Endometrial microvascular endothelial cells (primary cell): ENCODE data around the gene BTBD3. TPM values are rescaled to one million over a fixed set of nuclear protein-coding genes. Genes with fewer than 3 reads are reported as not detected.

Experiments
- in situ Hi-C: cut with HindIII; loops from 2 replicates; pipeline ENCODE4 v1.10.0; 2017; ENCODE audit warnings: low sequenced_read_pairs, low pct_unique_long_range_greater_than_20kb; ENCODE audit errors: inconsistent ontology term
- total RNA-seq: library from RNA; depleted of rRNA; stranded (reverse); fragments of >200 nt; gene quantifications from one replicate; pipeline ENCODE4 v1.2.3, GENCODE V29; 2015; ENCODE audit errors: inconsistent ontology term

Gene BTBD3
- total RNA-seq, 1 donor from 2014 or later = 30.1 TPM

DNA sequence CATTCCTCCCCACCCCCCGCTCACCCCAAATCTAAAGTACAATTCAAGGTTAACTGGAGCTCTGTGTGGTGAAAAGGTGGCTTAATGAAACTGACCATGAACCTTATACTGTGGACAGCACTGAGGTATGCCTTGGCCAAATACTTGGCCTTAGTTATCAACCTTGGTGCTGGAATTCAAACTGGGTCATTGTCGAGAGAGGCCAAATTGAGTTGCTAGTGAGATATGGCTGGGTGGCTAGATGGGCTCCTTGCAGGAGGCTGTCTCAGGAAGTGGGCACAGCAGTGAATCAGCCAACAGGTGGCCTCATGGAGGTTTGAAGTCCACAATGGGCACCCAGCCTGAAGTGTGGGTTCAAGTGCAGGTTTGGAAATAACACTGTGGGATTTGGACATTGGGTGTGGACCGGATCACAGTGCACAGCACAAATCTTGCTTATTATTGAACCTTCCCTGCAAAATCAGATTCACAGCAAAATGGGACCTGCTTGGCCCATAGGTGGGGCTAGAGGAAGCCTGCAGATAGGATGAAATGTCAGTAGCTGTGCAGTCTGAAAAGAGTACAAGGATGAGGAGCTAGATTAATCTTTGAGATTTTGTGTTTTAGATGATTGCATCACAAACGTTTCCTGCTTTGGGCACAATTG, 5.6 kb upstream of the BTBD3 start:
- in situ Hi-C loops = no loop called here

DNA sequence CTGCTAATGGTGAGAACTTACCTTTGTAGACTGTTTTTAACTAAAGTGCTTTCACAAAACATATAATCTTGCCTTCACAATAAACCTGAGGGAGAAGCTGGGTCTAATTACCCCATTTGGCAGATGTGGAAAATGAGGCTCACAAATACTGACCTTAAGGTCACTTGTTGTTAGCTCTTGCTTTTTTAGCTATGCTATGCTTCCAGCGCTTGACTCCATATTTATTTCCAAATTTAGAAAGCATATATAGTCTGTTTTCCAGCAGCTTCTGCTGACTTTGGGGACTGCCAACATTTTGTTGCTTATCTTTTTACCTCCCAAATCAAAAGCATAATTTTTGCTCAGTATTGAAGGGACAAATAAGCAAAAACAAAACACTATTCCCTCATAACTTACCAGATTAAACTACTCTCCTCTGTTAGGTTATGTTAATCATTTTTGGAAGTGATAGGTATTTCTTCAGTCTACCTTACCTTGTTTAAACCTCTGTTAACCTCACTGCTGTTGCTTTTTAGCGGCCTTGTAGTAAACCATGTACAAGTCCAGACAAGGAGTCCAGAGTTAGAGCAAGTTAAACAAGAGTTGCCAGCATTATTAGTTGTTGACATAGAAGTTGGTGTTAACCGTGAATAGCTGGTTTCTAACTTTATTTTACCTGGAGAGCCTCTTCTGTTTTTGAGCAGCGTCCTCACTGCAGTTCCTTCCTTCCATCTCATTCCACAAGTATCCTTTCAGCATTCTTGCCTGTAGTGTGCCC, 4.9 kb upstream of the BTBD3 start:
- in situ Hi-C loops = no loop called here

- in situ Hi-C loops = no loop called here
These were observed 725 bp downstream of the BTBD3 start for GRCh38 chr20:11918391-11918845.

- in situ Hi-C loops = no loop called here
These were observed 1.3 kb downstream of the BTBD3 start for GRCh38 chr20:11918981-11919380.

- in situ Hi-C loops = no loop called here
These were observed 1.9 kb downstream of the BTBD3 start for GRCh38 chr20:11919581-11919980.

DNA sequence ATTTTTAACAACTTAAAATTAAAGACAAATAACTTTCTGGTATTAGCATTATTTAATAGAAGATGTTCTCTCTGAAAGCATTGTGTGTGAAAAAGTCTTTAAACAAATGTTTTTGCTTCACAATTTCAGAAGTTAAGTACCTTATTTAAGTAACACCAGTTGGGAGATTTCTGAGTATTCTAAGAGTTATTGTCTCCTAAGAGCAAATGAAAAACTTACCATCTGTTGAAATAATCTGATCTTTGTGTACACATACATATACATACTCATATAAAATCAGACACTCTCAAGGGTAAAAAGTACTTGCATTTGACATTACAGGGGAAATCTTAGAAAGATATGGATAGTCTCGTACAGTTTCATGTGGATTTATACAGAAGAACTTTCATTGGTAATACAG, 2.4 kb downstream of the BTBD3 start:
- in situ Hi-C loops = no loop called here

GRCh38 chr20:11921321-11921720, 3.6 kb downstream of the BTBD3 start:
- in situ Hi-C loops = no loop called here

DNA sequence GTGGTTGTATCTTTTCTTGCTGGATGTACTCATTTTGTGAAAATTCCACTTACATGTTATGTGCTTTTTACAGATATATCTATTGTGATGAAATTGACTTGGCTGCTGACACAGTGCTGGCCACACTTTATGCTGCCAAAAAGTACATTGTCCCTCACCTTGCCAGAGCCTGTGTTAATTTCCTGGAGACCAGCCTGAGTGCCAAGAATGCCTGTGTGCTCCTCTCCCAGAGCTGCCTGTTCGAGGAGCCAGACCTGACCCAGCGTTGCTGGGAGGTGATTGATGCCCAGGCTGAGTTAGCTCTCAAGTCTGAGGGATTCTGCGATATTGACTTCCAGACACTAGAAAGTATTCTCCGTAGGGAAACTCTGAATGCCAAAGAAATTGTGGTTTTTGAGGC, 4.9 kb downstream of the BTBD3 start:
- in situ Hi-C loops = no loop called here

DNA sequence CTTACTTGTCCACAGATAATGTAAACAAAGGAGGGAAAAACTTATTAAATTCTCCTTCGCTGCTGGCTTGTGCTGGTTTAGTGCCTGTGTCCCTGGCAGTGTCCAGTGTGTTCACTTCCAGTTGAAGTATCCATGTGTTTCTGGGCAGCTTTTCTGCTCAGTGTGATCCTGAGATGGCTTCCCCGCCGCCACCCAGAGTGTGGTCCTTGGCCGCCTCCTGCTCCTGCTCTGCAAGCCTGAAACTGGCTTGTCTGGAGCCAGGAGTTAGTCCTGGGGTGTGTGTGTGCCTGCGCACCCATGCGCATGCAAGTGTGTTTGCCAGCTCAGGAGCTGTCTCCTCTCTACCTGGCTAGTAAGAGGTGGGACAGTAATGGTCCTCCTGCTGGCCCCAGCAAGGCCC, 7.2 kb downstream of the BTBD3 start:
- in situ Hi-C loops = no loop called here

- in situ Hi-C loops = no loop called here
These were observed 8.8 kb downstream of the BTBD3 start for GRCh38 chr20:11926292-11926998.

DNA sequence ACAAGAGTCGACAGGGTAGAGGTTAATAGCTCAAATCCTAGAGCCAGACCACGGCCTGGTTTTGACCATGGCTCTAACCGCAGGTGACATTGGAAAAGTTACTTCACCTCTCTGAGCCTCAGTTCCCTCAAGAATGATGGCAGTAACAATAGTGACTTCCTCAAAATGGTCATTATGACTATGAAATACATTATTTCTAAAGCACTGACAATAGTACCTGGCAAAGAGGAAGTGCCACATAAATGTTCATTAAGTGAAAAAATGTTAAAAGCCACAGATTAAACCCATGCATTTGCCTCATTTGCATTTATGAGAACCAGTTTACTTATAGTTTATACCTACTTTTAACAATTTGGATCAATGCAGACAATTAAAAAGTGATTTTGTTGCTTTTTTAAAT, 12.3 kb downstream of the BTBD3 start:
- in situ Hi-C loops = no loop called here

DNA sequence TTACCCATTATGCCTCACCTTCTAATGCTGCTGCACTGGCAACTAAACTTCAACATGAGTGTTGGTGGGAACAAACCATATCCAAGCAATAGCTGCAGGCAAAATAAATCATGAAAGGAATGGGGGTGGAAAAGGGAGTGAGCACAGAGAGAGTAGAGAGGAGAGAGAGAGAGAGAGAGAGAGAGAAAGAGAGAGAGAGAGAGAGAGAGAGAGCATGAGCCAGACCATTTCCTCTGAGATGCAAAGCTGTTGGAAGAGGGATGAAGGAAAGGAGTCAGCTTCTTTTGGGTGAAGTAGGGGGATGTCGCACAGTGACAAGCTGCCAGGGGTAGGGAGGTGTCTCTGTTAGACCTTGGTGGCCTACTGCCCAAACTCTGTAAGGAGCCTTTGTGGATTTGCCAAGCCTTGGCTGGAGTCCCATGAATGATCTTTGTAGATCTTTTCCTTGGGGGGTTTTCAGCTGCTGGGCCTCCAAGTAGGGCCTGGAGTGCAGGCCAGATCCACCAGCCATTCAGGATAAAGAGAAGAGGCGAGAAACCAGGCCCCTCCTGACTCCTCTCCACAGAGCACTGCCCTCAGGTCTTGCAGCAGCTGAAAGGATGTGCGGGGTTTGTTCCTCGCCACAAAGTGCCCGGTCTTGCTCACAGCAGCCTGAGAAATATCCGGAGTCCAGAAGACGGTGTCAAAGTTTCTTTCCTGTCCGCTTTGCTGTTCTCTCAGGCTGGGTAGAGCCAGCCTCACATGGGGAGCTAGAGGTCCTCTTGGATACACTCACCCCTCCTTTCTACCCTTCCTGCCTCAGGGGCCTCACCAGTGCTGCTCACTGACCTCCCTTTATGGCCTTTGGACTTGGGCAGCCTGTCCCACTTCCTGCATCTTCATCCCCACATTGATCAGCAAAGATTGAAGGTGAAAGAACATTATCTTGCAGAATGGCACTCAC, 17.8 kb downstream of the BTBD3 start:
- in situ Hi-C loops = no loop called here

DNA sequence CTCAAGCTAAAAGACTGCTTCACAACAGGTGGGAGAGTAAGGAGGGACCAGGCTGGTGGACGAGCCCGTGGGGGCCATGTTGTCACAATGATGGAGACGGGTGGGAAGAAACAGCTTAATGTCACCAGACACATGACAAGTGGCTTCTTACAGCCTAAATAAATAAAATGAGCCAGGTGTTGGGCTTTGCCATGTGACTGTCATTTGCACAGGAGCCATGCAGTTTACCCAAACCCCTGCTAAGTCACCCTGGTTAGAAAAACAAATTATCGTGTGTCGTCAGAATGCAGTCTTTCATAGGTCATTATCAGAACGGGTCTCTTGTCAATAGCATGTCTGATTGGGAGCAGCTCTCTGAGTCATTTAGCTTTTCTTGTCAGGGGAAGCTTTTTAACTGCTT, 18.5 kb downstream of the BTBD3 start:
- in situ Hi-C loops = no loop called here

DNA sequence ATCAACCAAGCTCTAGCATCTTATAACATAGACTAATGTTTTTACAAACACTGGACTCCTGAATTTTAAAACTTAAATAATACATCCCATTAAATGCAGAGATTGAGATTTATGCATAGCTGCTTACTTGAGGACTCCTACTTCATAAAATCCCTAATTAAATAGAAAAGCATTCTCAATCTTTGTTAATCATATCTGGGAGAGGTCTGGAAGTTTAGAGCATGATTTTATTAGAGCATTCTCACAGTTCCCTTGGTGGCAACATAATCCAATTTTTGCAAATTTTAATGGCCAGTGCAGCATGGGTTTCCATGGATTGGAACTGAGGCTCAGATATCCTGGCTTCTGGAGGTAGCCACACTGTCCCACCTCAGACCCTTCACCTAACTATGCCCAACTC, 19.5 kb downstream of the BTBD3 start:
- in situ Hi-C loops = no loop called here

GRCh38 chr20:11941593-11942246, 24.0 kb downstream of the BTBD3 start:
- in situ Hi-C loops = no loop called here

DNA sequence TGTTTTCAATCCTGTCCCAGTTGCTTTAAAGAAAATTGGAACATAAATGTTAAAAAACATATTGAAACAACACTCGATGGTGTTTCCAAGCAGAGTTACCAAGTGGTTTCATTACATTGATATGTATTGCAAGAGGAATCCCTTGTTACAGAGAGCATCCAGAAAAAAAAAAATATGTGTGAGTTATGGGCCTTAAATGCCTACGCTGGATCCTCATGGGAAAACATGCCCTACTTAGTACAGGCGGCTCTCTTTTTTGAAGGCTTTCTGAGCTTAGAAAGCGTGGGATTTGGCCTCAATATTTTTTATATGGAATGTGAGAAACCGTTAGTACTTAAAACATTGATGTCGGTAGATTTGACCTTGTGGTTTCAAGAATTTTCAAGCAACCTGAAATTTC, 26.1 kb downstream of the BTBD3 start:
- in situ Hi-C loops = no loop called here

DNA sequence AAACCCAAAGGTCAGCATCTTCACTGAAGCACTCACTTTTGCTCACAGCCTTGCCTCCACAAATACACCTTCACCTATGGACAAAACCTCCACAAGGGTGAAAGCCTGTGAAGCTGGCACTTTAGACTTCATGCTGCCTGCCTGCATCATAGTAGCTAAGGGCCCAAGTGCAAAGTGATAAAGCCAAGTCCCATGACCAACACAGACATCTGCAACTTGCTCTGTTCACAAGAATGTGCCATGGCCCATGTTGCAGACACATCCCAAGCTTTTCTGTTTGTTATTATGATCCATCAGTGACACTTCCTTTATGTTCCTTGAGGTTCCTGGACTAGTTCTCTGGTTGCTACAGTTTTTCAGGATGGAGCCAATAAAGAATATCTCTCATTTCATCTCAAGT, 31.1 kb downstream of the BTBD3 start:
- in situ Hi-C loops = no loop called here

- in situ Hi-C loops = no loop called here
These were observed 32.0 kb downstream of the BTBD3 start for GRCh38 chr20:11949711-11950110.

DNA sequence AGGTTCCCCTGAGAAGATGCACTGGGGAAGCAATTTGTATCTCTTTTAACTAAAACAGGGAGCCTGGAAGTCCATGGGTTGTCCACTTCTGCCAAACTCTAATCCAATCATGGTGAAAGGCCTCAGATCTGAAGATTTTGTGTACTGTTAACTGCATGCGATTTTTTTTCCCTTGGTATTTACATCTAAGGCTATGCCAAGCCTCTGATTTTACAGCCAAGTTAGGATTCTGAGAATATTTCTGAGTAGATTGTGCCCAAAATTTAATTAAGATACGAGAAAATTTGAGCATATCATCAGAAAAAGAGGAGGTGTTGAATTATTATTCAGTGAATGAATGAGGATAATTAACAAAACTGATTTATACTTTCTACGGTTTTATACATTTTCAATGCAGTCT, 34.0 kb downstream of the BTBD3 start:
- in situ Hi-C loops = no loop called here
